Measurements from ENCODE around the gene AREG.

DNA sequence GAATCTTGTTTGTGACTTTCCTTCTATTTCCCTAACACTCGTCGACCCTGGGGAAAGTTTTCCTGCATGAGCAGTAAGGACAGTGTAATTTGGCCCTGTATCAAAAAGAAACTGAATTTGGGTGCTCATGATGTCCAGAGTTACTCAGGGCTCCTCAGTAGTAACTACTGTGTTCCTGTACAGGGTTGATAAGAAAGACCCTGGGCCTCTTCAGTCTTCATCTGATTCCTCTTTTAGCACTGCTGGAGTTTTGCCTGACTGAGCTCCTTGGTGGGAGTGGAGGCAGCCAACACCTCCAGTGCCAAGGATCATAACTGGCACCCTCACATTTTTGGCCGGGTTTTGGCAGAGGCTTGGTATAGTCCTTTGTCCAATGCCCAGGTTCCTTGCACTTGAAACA lies 7.1 kb upstream of the AREG start:
- TF ChIP-seq CTCF (conservative IDR thresholded peaks at IDR 0.05 in 1 of 2, IDR thresholded peaks at IDR 0.05 in 1 of 2; ENCODE audit: low read depth in 1 of 2, low read length in 2 of 2) = no peak
- no peak for TF ChIP-seq EZH2 (IDR thresholded peaks at IDR 0.05; ENCODE audit: low read length, missing control alignments)

All from fibroblast of lung (primary cell).